Mucosa of rectum (tissue), 2 donors: ENCODE results near the gene DMRT2.
A peak's percentile ranks its signal among the peaks of the same experiment; 100 is the strongest.

ENCODE experiments used
- H3K27ac ChIP-seq, 2 donors: one replicate each; pipeline ENCODE4 v1.7.0; 2013; ENCODE audit warnings: inconsistent platforms in 2 of 2, low read depth in 2 of 2, low read length in 2 of 2
- H3K27me3 ChIP-seq, 2 donors: one replicate each; pipeline ENCODE4 v1.7.0; 2013; ENCODE audit warnings: low read length in 2 of 2; ENCODE audit not compliant: control insufficient read depth in 2 of 2, insufficient read depth in 2 of 2
- H3K36me3 ChIP-seq, 2 donors: one replicate each; pipeline ENCODE4 v1.7.0; 2013; ENCODE audit warnings: low read length in 2 of 2; ENCODE audit not compliant: control insufficient read depth in 2 of 2, insufficient read depth in 2 of 2
- H3K4me1 ChIP-seq, 2 donors: one replicate each; pipeline ENCODE4 v1.7.0; 2013; ENCODE audit warnings: low read length in 2 of 2, mild to moderate bottlenecking in 1 of 2; ENCODE audit not compliant: control insufficient read depth in 2 of 2, insufficient read depth in 2 of 2
- H3K4me3 ChIP-seq, 2 donors: one replicate each; pipeline ENCODE4 v1.7.0; 2013; ENCODE audit warnings: low read length in 2 of 2
- H3K9ac ChIP-seq, 2 donors: one replicate each; pipeline ENCODE4 v1.7.0; 2013; ENCODE audit warnings: low read length in 2 of 2, low read depth in 1 of 2, mild to moderate bottlenecking in 1 of 2
- H3K9me3 ChIP-seq, 2 donors: one replicate each; pipeline ENCODE4 v1.7.0; 2013; ENCODE audit warnings: low read length in 2 of 2; ENCODE audit not compliant: control insufficient read depth in 2 of 2
- donor health status: healthy.
- donor health status: Normal muscosa, but diverticular disease.

Gene DMRT2

DNA sequence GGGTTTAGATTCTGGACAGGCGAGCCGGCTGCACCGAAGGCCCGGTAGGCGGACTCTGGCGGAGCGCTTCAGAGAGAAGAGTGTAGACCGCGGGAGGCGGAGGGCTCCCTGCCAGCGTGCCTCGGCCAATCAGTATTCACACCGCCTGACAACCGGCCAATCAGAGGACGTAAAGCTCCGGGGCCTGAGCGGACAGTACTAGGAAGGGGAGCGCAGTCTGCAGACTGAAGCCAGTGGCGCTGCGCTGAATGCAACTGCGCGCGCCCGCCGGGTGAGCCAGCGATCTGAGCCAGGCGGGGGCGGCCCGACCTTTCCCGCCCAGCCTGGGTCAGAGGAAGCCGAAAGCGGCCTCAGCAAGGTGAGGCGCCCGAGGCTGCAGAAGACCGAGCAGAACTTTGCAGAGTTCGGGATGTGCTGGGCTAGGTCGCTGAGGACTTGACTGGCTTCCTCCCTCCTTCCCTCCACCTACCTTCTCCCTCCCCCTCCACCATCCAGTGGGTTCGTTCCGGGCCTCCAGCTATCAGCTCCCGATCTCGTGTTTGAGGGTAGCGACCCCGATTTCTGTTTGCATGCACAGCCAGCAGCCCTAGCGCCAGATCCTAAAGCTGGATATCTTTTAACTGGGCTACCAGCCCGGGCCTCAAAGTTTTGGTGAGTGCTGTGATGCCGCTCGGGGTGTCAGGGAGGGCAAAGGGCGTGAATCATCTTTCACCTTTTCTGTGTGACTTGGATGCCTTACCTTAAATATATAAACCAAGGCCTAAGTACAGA, at the start of gene DMRT2:
Gene DMRT2 (plus strand): TSS at position 233 of the 771 bp plus-strand sequence. CDS start 1,257 bp downstream, outside the sequence.
- Histone ChIP-seq H3K36me3 (no peaks in the 10 kb centered on the region), H3K27ac (peak within 1 kb of the TSS; percentile 33 to 49), H3K9me3 (no peaks in the 10 kb centered on the region), H3K4me1 (peaks cover 20 to 23% of the 10 kb centered on the region in 2 donors), H3K9ac (peak within 1 kb of the TSS; percentile 68 to 75), H3K4me3 (peak within 1 kb of the TSS; percentile 62 to 75), H3K27me3 (peaks cover 36 to 40% of the 10 kb centered on the region in 2 donors)

DNA sequence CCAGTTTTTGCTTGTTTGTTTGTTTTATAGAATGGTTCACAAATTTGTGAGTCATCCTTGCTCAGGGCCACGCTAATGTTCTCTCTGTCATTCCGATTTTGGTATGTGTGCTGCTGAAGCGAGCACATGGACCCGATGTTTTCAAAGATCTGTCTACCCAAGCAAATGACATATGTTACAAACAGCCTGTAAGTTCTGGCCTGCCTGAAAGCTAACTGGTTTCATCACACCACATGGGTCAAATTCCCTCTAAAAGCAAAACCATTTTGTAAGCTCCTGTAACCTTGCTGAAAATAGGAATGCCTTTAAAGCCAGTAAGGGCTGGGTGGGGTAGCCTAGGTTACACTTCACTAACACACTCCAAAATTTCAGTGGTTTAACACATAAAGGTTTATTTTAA, 48.3 kb upstream of the DMRT2 start:
- H3K9ac ChIP-seq = no peak overlapping the region
- peaks cover 0 to 3% of the 10 kb centered on the region in 2 donors for H3K27me3 ChIP-seq
- no peak overlapping the region for H3K4me3 ChIP-seq
- no peaks in the 10 kb centered on the region for H3K36me3 ChIP-seq
- no peak overlapping the region for H3K27ac ChIP-seq
- H3K9me3 ChIP-seq = no peaks in the 10 kb centered on the region
- no peaks in the 10 kb centered on the region for H3K4me1 ChIP-seq

GRCh38 chr9:1002678-1003077, 47.5 kb upstream of the DMRT2 start:
- Histone ChIP-seq H3K4me1 (no peaks in the 10 kb centered on the region), H3K4me3 (no peak overlapping the region)

DNA sequence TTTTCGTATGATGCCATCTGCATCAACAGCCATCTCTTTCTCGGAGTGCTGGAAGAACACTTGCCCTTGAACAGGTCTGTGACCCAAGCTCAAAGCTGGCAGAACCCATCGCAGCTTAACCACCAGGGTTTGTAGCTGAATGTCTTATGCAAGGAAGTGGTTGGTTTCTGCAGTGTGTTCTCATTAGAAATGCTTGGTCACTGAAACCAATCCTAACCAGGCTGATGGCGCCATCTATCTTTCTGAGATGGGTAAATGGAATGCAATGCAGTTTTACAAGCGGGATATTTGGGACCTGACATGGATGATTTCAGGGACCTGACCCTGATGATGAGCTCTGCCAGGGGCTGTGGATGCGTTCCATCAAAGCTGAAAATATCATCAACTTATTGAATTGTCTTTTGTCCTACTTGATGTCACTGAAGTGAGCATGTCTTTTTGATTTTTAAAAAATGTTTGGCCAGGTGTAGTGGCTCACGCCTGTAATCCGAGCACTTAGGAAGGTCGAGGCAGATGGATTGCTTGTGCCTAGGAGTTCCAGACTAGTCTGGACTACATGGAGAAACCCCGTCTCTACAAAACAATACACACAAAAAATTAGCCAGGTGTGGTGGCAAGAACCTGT, 45.0 kb upstream of the DMRT2 start:
- H3K4me1 ChIP-seq = no peaks in the 10 kb centered on the region
- no peaks in the 10 kb centered on the region for H3K36me3 ChIP-seq
- H3K9me3 ChIP-seq = no peaks in the 10 kb centered on the region
- H3K27me3 ChIP-seq = peaks cover 0 to 3% of the 10 kb centered on the region in 2 donors
- H3K4me3 ChIP-seq = no peak overlapping the region
- H3K27ac ChIP-seq = no peak overlapping the region
- H3K9ac ChIP-seq = no peak overlapping the region

More at GRCh38 chr9:1002678-1003077, 47.5 kb upstream of the DMRT2 start:
- H3K9me3 ChIP-seq = no peaks in the 10 kb centered on the region
- no peak overlapping the region for H3K9ac ChIP-seq
- H3K36me3 ChIP-seq = no peaks in the 10 kb centered on the region
- no peak overlapping the region for H3K27ac ChIP-seq
- H3K27me3 ChIP-seq = peaks cover 0 to 3% of the 10 kb centered on the region in 2 donors

DNA sequence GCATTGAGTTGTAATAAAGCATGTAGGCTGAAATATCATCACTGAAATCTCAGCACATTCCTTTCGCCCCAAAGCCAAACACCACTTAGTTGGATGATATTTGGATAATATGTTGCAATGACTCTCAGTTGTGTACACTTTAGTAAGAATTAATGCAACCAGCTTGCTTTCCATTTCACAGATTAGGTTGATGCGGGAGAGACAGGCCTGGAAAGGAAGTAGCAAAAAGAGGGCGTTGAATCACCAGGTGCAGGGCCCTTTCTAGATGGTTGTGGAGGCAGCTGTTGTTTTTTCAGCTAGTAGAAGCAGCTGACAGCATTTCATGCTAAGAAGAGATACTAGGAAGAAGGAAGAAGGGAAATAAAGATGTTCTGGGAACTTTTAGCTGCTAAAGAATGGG, 42.8 kb upstream of the DMRT2 start:
- Histone ChIP-seq H3K27ac (no peak overlapping the region), H3K27me3 (peaks cover 0 to 3% of the 10 kb centered on the region in 2 donors), H3K36me3 (no peaks in the 10 kb centered on the region), H3K9ac (no peak overlapping the region), H3K4me1 (no peaks in the 10 kb centered on the region), H3K9me3 (no peaks in the 10 kb centered on the region), H3K4me3 (no peak overlapping the region)

DNA sequence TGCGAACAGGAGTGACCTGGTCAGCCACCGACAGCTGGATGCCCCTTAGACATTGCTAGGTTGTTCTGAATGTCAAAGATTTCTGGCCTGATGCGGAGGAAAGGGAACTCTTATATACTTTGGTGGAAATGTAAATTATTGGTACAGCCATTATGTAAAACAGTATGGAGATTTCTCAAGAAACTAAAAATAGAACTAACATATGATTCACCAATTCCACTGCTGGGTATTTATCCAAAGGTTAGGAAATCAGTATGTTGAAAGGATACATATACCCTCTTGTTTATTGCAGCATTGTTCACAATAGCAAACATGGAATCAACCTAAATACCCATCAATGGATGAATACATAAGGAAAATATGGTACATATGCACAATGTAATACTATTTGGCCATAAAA, 41.9 kb upstream of the DMRT2 start:
- Histone ChIP-seq H3K9me3 (no peaks in the 10 kb centered on the region), H3K4me1 (no peaks in the 10 kb centered on the region), H3K27me3 (no peaks in the 10 kb centered on the region), H3K36me3 (no peaks in the 10 kb centered on the region), H3K27ac (no peak overlapping the region), H3K9ac (no peak overlapping the region), H3K4me3 (no peak overlapping the region)

- Histone ChIP-seq H3K4me1 (no peaks in the 10 kb centered on the region), H3K9me3 (no peaks in the 10 kb centered on the region), H3K9ac (no peak overlapping the region), H3K36me3 (no peaks in the 10 kb centered on the region), H3K27me3 (no peaks in the 10 kb centered on the region), H3K4me3 (no peak overlapping the region), H3K27ac (no peak overlapping the region)
These were observed 41.0 kb upstream of the DMRT2 start for GRCh38 chr9:1009101-1009707.

DNA sequence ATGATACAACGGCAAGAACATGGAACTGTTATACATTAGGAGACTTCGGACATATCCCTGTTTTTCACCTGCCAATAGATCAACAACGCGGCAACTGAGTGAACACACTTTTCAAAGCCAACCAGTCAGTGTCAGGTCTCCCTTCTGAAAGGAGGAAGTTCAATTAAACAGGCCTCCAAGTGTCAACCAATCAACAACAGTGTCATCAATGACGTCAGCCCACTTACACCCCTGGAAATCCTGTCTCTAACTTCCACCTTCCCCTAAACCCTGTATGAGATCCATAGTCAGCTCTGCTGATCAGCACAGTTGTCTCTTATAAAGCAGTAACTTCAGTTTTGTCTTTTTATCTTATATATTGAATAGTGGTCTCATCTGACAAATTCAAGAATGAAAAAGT, 37.1 kb upstream of the DMRT2 start:
- Histone ChIP-seq H3K4me1 (no peaks in the 10 kb centered on the region), H3K27me3 (no peaks in the 10 kb centered on the region), H3K9me3 (no peaks in the 10 kb centered on the region), H3K4me3 (no peak overlapping the region), H3K9ac (no peak overlapping the region), H3K27ac (no peak overlapping the region), H3K36me3 (no peaks in the 10 kb centered on the region)

- Histone ChIP-seq H3K27ac (no peak overlapping the region), H3K27me3 (no peaks in the 10 kb centered on the region), H3K4me3 (no peak overlapping the region), H3K4me1 (no peaks in the 10 kb centered on the region), H3K9me3 (no peaks in the 10 kb centered on the region), H3K9ac (no peak overlapping the region), H3K36me3 (no peaks in the 10 kb centered on the region)
These were observed 35.9 kb upstream of the DMRT2 start for GRCh38 chr9:1014225-1014624.

DNA sequence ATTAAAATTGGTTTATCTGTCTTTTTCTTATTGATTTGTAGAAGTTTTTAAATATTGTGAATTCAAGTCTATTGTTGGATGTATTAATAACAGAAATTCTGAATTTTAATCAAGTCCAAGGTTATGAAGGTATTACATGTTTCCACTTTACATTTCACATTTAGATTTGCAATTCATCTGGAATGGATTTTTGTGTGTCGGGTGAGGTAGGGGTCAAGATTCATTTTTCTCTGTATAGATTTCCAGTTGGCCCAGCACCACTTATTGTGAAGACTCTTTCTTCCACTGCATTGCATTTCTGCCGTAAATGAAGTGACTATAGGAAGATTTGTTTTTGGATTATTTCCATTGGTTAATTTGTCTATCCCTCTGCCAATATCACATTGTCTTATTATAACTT, 35.5 kb upstream of the DMRT2 start:
- H3K27me3 ChIP-seq = no peaks in the 10 kb centered on the region
- H3K9me3 ChIP-seq = no peaks in the 10 kb centered on the region
- H3K36me3 ChIP-seq = no peaks in the 10 kb centered on the region

More for the DNA sequence above, 35.5 kb upstream of the DMRT2 start:
- Histone ChIP-seq H3K9ac (no peak overlapping the region), H3K4me3 (no peak overlapping the region), H3K27ac (no peak overlapping the region), H3K4me1 (no peaks in the 10 kb centered on the region)
